GOT3 (cell line): ENCODE data around the gene B3GNT3.
"Not testable (repeated sequence)": the region's sequence is repeated elsewhere in the genome, so short reads cannot be mapped to it uniquely, and the experiment has no call there.

ENCODE experiments used
- DNase-seq: peaks from one replicate; lab custom pipeline; 2025; ENCODE audit warnings: mixed read lengths; lab: John Stamatoyannopoulos, UW

Gene B3GNT3

GRCh38 chr19:17796838-17797423, 2.0 kb downstream of the B3GNT3 start:
- no peak for DNase-seq

GRCh38 chr19:17797424-17798201, 2.7 kb downstream of the B3GNT3 start:
- no peak for DNase-seq

GRCh38 chr19:17798599-17798998, 3.7 kb downstream of the B3GNT3 start:
- DNase-seq = not testable (repeated sequence)

GRCh38 chr19:17802137-17802858, 7.4 kb downstream of the B3GNT3 start:
- no peak for DNase-seq

- DNase-seq = no peak
These were observed 8.4 kb downstream of the B3GNT3 start for GRCh38 chr19:17803264-17803896.

GRCh38 chr19:17805427-17805826, 10.5 kb downstream of the B3GNT3 start:
- no peak for DNase-seq

- no peak for DNase-seq
These were observed 12.0 kb downstream of the B3GNT3 start for GRCh38 chr19:17806945-17807344.

GRCh38 chr19:17807731-17808316, 12.9 kb downstream of the B3GNT3 start:
- no peak for DNase-seq

GRCh38 chr19:17811103-17811502, 16.2 kb downstream of the B3GNT3 start:
- no peak for DNase-seq

GRCh38 chr19:17811681-17812080, 16.7 kb downstream of the B3GNT3 start:
- DNase-seq = no peak

GRCh38 chr19:17812099-17812498, 17.2 kb downstream of the B3GNT3 start:
- no peak for DNase-seq

GRCh38 chr19:17817668-17818363, 22.9 kb downstream of the B3GNT3 start:
- no peak for DNase-seq

- DNase-seq = no peak
These were observed 26.3 kb downstream of the B3GNT3 start, which contains the start of gene INSL3 for GRCh38 chr19:17821190-17821589. TSS of gene INSL3 (minus strand) at chr19:17821519. CDS start at chr19:17821506, 13 bp downstream.

GRCh38 chr19:17824339-17824738, 29.4 kb downstream of the B3GNT3 start:
- DNase-seq = no peak

- no peak for DNase-seq
These were observed 31.6 kb downstream of the B3GNT3 start for GRCh38 chr19:17826508-17827056.

GRCh38 chr19:17829855-17830566, 35.1 kb downstream of the B3GNT3 start:
- DNase-seq = no peak

GRCh38 chr19:17830567-17831418, 35.9 kb downstream of the B3GNT3 start:
- DNase-seq = no peak

GRCh38 chr19:17831419-17831888, 36.5 kb downstream of the B3GNT3 start:
- no peak for DNase-seq
